K562 (cell line): ENCODE data around the gene CLCNKA. TPM values are rescaled to one million over a fixed set of nuclear protein-coding genes. Genes with fewer than 3 reads are reported as not detected.
A peak's percentile ranks its signal among the peaks of the same experiment; 100 is the strongest.

Experiments used
- ATAC-seq: fragments of 200-7000 bp; cut with Tn5 transposase; 3 replicates; pipeline ENCODE4 v1.9.1; 2020; ENCODE audit warnings: moderate library complexity
- BruUV-seq: library from RNA; stranded (reverse); fragments of 400-500 nt; replicated peaks from 2 replicates; lab custom pipeline; 2021; lab: Mats Ljungman, UMichigan
- CTCF ChIA-PET: fragments of 300-600 bp; formaldehyde crosslinking; extraction: SDS; loops from one replicate; lab custom pipeline; 2021; ENCODE audit warnings: low intra/inter-chr PET ratio; lab: Yijun Ruan, JAX
- POLR2A ChIA-PET: fragments of 300-600, 350-650 bp; sonication (Branson Sonifier 250); formaldehyde crosslinking; extraction: SDS; loops from one replicate; lab custom pipeline; 2021; ENCODE audit warnings: antibody characterized with exemption, inconsistent platforms; lab: Yijun Ruan, JAX
- DNase-seq, 4 experiments: peaks; one replicate each; pipeline versions ENCODE4 v3.0.0 to v3.0.0-alpha.2; 2011 to 2018; ENCODE audit warnings: low spot score in 3 of 4, mixed read lengths in 3 of 4; ENCODE audit errors: extremely low read depth in 1 of 4
- FAIRE-seq: peaks from 2 replicates; lab custom pipeline; 2011; peaks lifted over from hg19 to GRCh38; lab: Jason Lieb, UNC
- H2AFZ ChIP-seq: 2 replicates; pipeline ENCODE4 v1.6.0; 2011; ENCODE audit warnings: low read depth, low read length, control low read depth, inconsistent platforms
- H3K27ac ChIP-seq: fragments of 200-600 bp; 3 replicates; pipeline ENCODE4 v1.8.0; 2011; ENCODE audit warnings: low read depth, mild to moderate bottlenecking, control low read depth, inconsistent platforms, low read length, moderate library complexity, mixed read lengths; ENCODE audit errors: extremely low read depth
- H3K27me3 ChIP-seq, 2 experiments: fragments of 300-600 bp in 1 of 2; 2 replicates in 1 of 2; 3 replicates in 1 of 2; pipeline versions ENCODE4 v1.6.0 to v1.8.0; 2011; ENCODE audit warnings: inconsistent platforms in 2 of 2, low read length in 2 of 2, mild to moderate bottlenecking in 1 of 2, mixed read lengths in 1 of 2, moderate library complexity in 1 of 2; ENCODE audit not compliant: control insufficient read depth in 2 of 2, insufficient read depth in 2 of 2
- H3K36me3 ChIP-seq: fragments of 300-600 bp; 3 replicates; pipeline ENCODE4 v1.8.0; 2011; ENCODE audit warnings: mild to moderate bottlenecking, low read length, inconsistent platforms; ENCODE audit not compliant: control insufficient read depth, insufficient read depth
- H3K4me1 ChIP-seq, 2 experiments: fragments of 200-600 bp in 1 of 2; replicated peaks in 1 of 2; 2 replicates in 1 of 2; 3 replicates in 1 of 2; pipeline versions ENCODE4 v1.5.1 to v1.8.0; 2011; ENCODE audit warnings: inconsistent platforms in 2 of 2, low read length in 2 of 2, mild to moderate bottlenecking in 1 of 2, mixed read lengths in 1 of 2, moderate library complexity in 1 of 2; ENCODE audit not compliant: control insufficient read depth in 2 of 2, insufficient read depth in 2 of 2
- H3K4me2 ChIP-seq: 2 replicates; pipeline ENCODE4 v1.6.1; 2011; ENCODE audit warnings: low read length, control low read depth, inconsistent platforms, mixed read lengths; ENCODE audit not compliant: insufficient read depth
- H3K4me3 ChIP-seq: fragments of 200-600 bp; sonication (generic), shearing (Covaris generic); 2 replicates; pipeline ENCODE4 v1.5.1; 2016; ENCODE audit warnings: control low read depth, inconsistent platforms
- H3K79me2 ChIP-seq: fragments of 200-600 bp; 3 replicates; pipeline ENCODE4 v1.8.0; 2011; ENCODE audit warnings: low read length, inconsistent platforms; ENCODE audit not compliant: control insufficient read depth, insufficient read depth
- H3K9ac ChIP-seq, 2 experiments: 2 replicates each; pipeline versions ENCODE4 v1.6.0 to v1.6.1; 2011; ENCODE audit warnings: low read depth in 2 of 2, low read length in 2 of 2, control low read depth in 1 of 2, inconsistent platforms in 1 of 2, mild to moderate bottlenecking in 1 of 2, mixed read lengths in 1 of 2; ENCODE audit not compliant: insufficient read depth in 1 of 2
- H3K9me1 ChIP-seq: one replicate; pipeline ENCODE4 v1.6.0; 2011; ENCODE audit warnings: inconsistent platforms, mild to moderate bottlenecking, low read length, moderate library complexity; ENCODE audit not compliant: control insufficient read depth, insufficient read depth
- H3K9me3 ChIP-seq: replicated peaks from 2 replicates; pipeline ENCODE4 v1.5.1; 2011; ENCODE audit warnings: low read depth, low read length, inconsistent platforms; ENCODE audit not compliant: control insufficient read depth, insufficient read depth
- H4K20me1 ChIP-seq: replicated peaks from 2 replicates; pipeline ENCODE4 v1.6.1; 2011; ENCODE audit warnings: low read length, inconsistent platforms, mixed read lengths; ENCODE audit not compliant: control insufficient read depth, insufficient read depth
- ADNP ChIP-seq: fragments of 200-800 bp; sonication (Bioruptor generic); IDR thresholded peaks from 2 replicates; pipeline ENCODE4 v1.6.1; 2016; ENCODE audit warnings: missing genetic modification characterization, missing compliant biosample characterization
- FOXP1 ChIP-seq: sonication (generic); formaldehyde crosslinking; IDR thresholded peaks from 2 replicates; pipeline ENCODE4 v1.8.0; 2022; ENCODE audit warnings: mild to moderate bottlenecking, missing genetic modification reagents
- KDM1A ChIP-seq, 2 experiments: fragments of 450-650 bp; IDR thresholded peaks; 2 replicates each; pipeline ENCODE4 v1.6.1; 2016; ENCODE audit warnings: mild to moderate bottlenecking in 2 of 2
- MAX ChIP-seq: sonication (generic); formaldehyde crosslinking; IDR thresholded peaks from 2 replicates; pipeline ENCODE4 v1.9.0; 2022; ENCODE audit warnings: mild to moderate bottlenecking, missing genetic modification reagents
- MEF2D ChIP-seq: conservative IDR thresholded peaks from 2 replicates; pipeline ENCODE4 v1.6.1; 2016; ENCODE audit warnings: low read depth, missing genetic modification characterization, missing compliant biosample characterization
- PHB2 ChIP-seq: fragments of 450-650 bp; IDR thresholded peaks from 2 replicates; pipeline ENCODE4 v1.6.1; 2017; ENCODE audit warnings: low read depth
- RREB1 ChIP-seq: fragments of 250-450 bp; sonication (Bioruptor Pico); IDR thresholded peaks from 2 replicates; pipeline ENCODE4 v1.4.0; 2020
- ZBTB8A ChIP-seq: fragments of 450-650 bp; IDR thresholded peaks from 2 replicates; pipeline ENCODE4 v1.6.1; 2018; ENCODE audit warnings: mild to moderate bottlenecking, moderate library complexity; ENCODE audit not compliant: partially characterized antibody
- ZNF23 ChIP-seq: fragments of 250-450 bp; sonication (Bioruptor Pico); IDR thresholded peaks from 2 replicates; pipeline ENCODE4 v1.4.0; 2020; ENCODE audit warnings: mild to moderate bottlenecking
- WGBS: fragments of 100-300 bp; shearing (Covaris generic); methylation state at CpG from one replicate; pipeline ENCODE4 v1.1.6; 2016; ENCODE audit warnings: low coverage, mixed read lengths; ENCODE audit not compliant: insufficient coverage; ENCODE audit errors: missing lambda C conversion rate; 5-methylcytosine and 5-hydroxymethylcytosine counted together
- in situ Hi-C: fragments of 300-500 bp; cut with MboI; formaldehyde crosslinking; loops from 4 replicates; pipeline ENCODE4 v1.15.0; 2018; ENCODE audit warnings: inconsistent platforms, mixed read lengths
- intact Hi-C: fragments of 100-400 bp; cut with micrococcal nuclease; formaldehyde crosslinking; loops from 2 replicates; pipeline ENCODE4 v1.14.2; 2022
- polyA plus RNA-seq, 8 experiments: library from polyadenylated mRNA; depleted of rRNA in 4 of 8; stranded (reverse) in 5 of 8; unstranded in 3 of 8; fragments of >200 nt; fragmentation: Nextera tagmentation in 2 of 8; fragmentation: Illumina TruSeq in 1 of 8; extraction: Ambion mirVana in 2 of 8; extraction: Trizol in 1 of 8; gene quantifications; 2 replicates each; pipeline versions ENCODE4 v1.2.1 to v1.2.3, GENCODE V29; 2011 to 2014; ENCODE audit warnings: inconsistent platforms in 1 of 8, missing spikeins in 1 of 8
- total RNA-seq, 7 experiments: library from RNA; depleted of rRNA in 6 of 7; stranded (reverse); fragments of >200 nt in 6 of 7; fragmentation: Illumina TruSeq in 2 of 7; extraction: Trizol in 2 of 7; gene quantifications; 2 replicates each; pipeline versions ENCODE4 v1.2.1 to v1.2.3, GENCODE V29; 2011 to 2021; ENCODE audit warnings: low replicate concordance in 1 of 7
- TF ChIP-seq, protein P1 (sequence below): fragments of 450-650 bp; IDR thresholded peaks from 2 replicates; pipeline ENCODE4 v1.6.1; 2016; ENCODE audit warnings: borderline replicate concordance

CLCNKA gene
- total and polyA plus RNA-seq, 9 of the 15 experiments (the other 6 are each of a cell fraction or from before 2014, with no cell fraction given): 0.03 to 0.37 (median 0.10) TPM; not detected in 3

GRCh38 chr1:16011936-16012589 is 9.8 kb upstream of the CLCNKA start:
- peak overlapping the region; percentile 45 for H3K4me3 ChIP-seq
- ChIA-PET POLR2A (no interaction called here), CTCF (interaction anchor here (6.1 kb wide), 1 partner anchor 43 kb away, joined by 53 read pairs; no protein-coding TSS in a partner anchor)
- peak overlapping the region; percentile 88 for H2AFZ ChIP-seq
- H4K20me1 ChIP-seq: no peaks in the 10 kb centered on the region
- H3K9ac ChIP-seq: peak overlapping the region; percentile 66 to 90
- peaks cover 40 to 54% of the 10 kb centered on the region in 2 experiments for H3K4me1 ChIP-seq
- H3K9me1 ChIP-seq: no peaks in the 10 kb centered on the region
- DNase-seq: no peak
- ATAC-seq: no peak
- H3K9me3 ChIP-seq: no peaks in the 10 kb centered on the region
- H3K4me2 ChIP-seq: peak overlapping the region; percentile 76
- peak overlapping the region; percentile 79 for H3K27ac ChIP-seq
- H3K79me2 ChIP-seq: no peaks in the 10 kb centered on the region
- no peak for FAIRE-seq
- in situ Hi-C loops (loop anchor here (5.0 to 10.0 kb wide), 2 partner anchors 53 to 180 kb away; no protein-coding TSS in a partner anchor), intact Hi-C loops (no loop called here)
- no peaks in the 10 kb centered on the region for H3K27me3 ChIP-seq
- no TSS peak for BruUV-seq
- no peaks in the 10 kb centered on the region for H3K36me3 ChIP-seq
- WGBS: 88% methylated on average over 11 of the region's 11 CpGs
- peak; percentile 18; the same call in 1 of the 2 replicates for TF ChIP-seq MAX
- TF ChIP-seq KDM1A (IDR thresholded peaks at IDR 0.05): peak; percentile 65 to 88
- peak; percentile 69 for TF ChIP-seq ADNP (tag)
- TF ChIP-seq ZNF23 (CRISPR knock-in tag): no peak
- no peak for TF ChIP-seq RREB1 (CRISPR knock-in tag)
- 0 out of 2 replicates have a peak, but pooled peaks have one; percentile 36 for TF ChIP-seq FOXP1 (CRISPR knock-in tag)
- TF ChIP-seq, protein P1, sequence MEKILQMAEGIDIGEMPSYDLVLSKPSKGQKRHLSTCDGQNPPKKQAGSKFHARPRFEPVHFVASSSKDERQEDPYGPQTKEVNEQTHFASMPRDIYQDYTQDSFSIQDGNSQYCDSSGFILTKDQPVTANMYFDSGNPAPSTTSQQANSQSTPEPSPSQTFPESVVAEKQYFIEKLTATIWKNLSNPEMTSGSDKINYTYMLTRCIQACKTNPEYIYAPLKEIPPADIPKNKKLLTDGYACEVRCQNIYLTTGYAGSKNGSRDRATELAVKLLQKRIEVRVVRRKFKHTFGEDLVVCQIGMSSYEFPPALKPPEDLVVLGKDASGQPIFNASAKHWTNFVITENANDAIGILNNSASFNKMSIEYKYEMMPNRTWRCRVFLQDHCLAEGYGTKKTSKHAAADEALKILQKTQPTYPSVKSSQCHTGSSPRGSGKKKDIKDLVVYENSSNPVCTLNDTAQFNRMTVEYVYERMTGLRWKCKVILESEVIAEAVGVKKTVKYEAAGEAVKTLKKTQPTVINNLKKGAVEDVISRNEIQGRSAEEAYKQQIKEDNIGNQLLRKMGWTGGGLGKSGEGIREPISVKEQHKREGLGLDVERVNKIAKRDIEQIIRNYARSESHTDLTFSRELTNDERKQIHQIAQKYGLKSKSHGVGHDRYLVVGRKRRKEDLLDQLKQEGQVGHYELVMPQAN: no peak; the same call in 1 of the 2 replicates
- no peak for TF ChIP-seq PHB2
- TF ChIP-seq ZBTB8A: no peak
- TF ChIP-seq MEF2D: no peak
